Measurements from ENCODE around the gene SNRNP35. TPM values are rescaled to one million over a fixed set of nuclear protein-coding genes. Genes with fewer than 3 reads are reported as not detected.
"Not testable (repeated sequence)": the region's sequence is repeated elsewhere in the genome, so short reads cannot be mapped to it uniquely, and the experiment has no call there.

The SNRNP35 gene
- total RNA-seq, 1 donor from 2014 or later, result 10.3 TPM

DNA sequence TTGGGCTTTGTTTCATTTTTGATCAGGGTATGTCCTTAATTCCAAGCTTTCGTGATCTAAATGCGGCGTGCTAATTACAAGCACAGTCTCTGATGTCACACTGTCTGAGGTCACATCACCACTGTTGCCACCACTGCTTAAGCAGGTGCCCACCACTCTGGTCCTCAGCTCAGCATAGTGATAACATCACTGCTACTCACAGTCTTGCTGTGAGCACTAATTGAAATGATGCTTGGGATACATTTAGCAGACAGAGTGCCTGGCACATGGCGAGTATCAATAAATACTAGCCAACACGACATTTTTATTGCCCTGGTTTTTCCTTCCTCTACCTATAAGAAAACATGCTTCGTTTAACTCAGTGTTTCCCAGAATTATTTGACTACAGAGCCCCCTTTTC lies 29.3 kb upstream of the SNRNP35 start:
- Histone ChIP-seq H3K4me3 (ENCODE audit: low read depth, low read length) (no peak overlapping the region), H3K27me3 (ENCODE audit: control insufficient read depth, insufficient read depth, low read length) (no peaks in the 10 kb centered on the region), H3K36me3 (ENCODE audit: control insufficient read depth, insufficient read depth, low read length) (peaks cover 4% of the 10 kb centered on the region)
- TF ChIP-seq, protein P1, sequence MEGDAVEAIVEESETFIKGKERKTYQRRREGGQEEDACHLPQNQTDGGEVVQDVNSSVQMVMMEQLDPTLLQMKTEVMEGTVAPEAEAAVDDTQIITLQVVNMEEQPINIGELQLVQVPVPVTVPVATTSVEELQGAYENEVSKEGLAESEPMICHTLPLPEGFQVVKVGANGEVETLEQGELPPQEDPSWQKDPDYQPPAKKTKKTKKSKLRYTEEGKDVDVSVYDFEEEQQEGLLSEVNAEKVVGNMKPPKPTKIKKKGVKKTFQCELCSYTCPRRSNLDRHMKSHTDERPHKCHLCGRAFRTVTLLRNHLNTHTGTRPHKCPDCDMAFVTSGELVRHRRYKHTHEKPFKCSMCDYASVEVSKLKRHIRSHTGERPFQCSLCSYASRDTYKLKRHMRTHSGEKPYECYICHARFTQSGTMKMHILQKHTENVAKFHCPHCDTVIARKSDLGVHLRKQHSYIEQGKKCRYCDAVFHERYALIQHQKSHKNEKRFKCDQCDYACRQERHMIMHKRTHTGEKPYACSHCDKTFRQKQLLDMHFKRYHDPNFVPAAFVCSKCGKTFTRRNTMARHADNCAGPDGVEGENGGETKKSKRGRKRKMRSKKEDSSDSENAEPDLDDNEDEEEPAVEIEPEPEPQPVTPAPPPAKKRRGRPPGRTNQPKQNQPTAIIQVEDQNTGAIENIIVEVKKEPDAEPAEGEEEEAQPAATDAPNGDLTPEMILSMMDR (IDR thresholded peaks at IDR 0.05; ENCODE audit: insufficient read depth, low read length, severe bottlenecking), result no peak
- FAIRE-seq (no peak), DNase-seq (ENCODE audit: low read depth) (no peak)

DNA sequence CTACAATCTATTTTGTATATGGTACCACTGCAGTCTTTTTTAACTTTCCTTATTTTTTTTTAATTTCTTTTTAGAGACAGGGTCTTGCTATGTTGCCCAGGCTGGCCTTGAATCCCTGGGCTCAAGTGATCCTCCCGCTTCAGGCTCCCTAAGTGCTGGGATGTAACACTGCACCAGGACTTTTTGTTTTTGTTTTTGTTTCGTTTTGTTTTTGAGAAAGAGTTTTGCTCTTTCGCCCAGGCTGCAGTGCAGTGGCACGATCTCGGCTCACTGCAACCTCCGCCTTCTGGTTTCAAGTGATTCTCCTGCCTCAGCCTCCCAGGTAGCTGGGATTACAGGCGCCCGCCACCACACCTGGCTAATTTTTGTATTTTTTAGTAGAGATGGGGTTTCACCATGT lies 28.8 kb upstream of the SNRNP35 start:
- not testable (repeated sequence) for H3K36me3 ChIP-seq (ENCODE audit: control insufficient read depth, insufficient read depth, low read length); DNase-seq (ENCODE audit: low read depth); FAIRE-seq; H3K27me3 ChIP-seq (ENCODE audit: control insufficient read depth, insufficient read depth, low read length); H3K4me3 ChIP-seq (ENCODE audit: low read depth, low read length)

DNA sequence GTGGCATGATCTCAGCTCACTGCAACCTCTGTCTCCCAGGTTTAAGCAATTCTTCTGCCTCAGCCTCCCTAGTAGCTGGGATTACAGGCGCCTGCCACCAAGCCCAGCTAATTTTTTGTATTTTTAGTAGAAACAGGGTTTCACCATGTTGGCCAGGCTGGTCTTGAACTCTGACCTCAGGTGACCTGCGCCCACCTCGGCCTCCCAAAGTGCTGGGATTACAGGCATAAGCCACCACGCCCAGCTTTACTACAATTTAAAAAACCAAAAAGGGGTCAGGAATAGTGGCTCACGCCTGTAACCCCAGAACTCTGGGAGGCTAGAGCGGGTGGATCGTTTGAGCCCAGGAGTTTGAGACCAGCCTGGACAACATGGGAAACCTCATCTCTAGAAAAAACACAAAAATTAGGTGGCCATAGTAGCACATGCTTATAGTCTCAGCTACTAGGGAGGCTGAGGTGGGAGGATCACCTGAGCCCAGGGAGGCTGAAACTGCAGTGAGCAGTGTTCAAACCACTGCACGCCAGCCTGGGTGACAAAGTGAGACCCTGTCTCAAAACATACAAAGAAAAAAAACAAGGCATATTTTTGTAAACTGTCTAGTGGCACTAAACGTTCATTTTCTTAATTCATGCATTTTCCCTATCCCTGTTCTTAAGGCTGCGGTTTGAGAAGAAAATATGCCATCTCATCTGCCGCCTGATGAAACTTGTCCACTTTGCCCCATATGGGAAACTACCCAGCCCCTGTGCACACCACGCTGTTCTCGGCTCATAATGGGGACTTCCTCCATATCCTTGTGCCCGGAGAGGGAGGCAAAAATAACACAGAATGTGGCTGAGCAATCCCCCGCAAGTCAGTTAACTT lies 25.8 kb upstream of the SNRNP35 start:
- DNase-seq (ENCODE audit: low read depth), result peak; percentile 71
- peak overlapping the region; percentile 17 for H3K4me3 ChIP-seq (ENCODE audit: low read depth, low read length)
- FAIRE-seq; H3K36me3 ChIP-seq (ENCODE audit: control insufficient read depth, insufficient read depth, low read length); H3K27me3 ChIP-seq (ENCODE audit: control insufficient read depth, insufficient read depth, low read length): not testable (repeated sequence)

DNA sequence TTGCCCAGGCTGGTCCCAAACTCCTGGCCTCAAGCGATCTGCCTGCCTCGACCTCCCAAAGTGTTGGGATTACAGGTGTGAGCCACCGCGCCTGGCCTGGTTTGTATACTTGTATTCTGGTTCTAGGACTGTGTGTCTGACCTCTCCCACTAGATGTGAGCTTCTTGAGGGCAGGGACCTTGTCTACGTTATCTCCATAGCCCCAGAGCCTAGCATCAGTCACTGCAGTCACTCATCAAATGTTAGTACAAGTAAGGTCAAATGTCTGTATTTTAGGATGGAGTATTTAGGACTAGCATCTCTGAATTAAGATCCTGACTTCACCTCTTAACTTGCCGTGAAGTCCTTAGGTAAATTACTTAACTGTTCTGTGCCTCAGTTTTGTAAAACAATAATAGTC lies 24.3 kb upstream of the SNRNP35 start:
- H3K27me3 ChIP-seq (ENCODE audit: control insufficient read depth, insufficient read depth, low read length), result no peaks in the 10 kb centered on the region
- no peak overlapping the region for H3K4me3 ChIP-seq (ENCODE audit: low read depth, low read length)
- FAIRE-seq (no peak), DNase-seq (ENCODE audit: low read depth) (no peak)
- peaks cover 2% of the 10 kb centered on the region for H3K36me3 ChIP-seq (ENCODE audit: control insufficient read depth, insufficient read depth, low read length)
- TF ChIP-seq, protein P1 (IDR thresholded peaks at IDR 0.05; ENCODE audit: insufficient read depth, low read length, severe bottlenecking), result no peak

DNA sequence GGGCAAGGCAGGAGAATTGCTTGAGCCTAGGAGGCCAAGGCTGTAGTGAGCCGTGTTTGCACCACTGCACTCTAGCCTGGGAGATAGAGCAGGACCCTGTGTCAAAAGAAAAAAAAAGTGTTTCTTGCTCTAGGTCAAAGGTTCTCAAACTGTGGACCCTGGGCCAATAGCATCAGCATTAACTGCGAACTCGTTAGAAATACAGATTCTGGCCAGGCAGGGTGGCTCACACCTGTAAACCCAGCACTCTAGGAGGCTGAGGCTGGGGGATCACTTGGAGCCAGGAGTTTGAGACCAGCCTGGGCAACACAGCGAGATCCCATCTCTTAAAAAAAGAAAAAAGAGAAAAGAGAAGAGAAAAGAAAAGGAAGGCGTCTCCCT lies 22.3 kb upstream of the SNRNP35 start:
- Histone ChIP-seq H3K36me3 (ENCODE audit: control insufficient read depth, insufficient read depth, low read length) (no peaks in the 10 kb centered on the region), H3K27me3 (ENCODE audit: control insufficient read depth, insufficient read depth, low read length) (no peaks in the 10 kb centered on the region), H3K4me3 (ENCODE audit: low read depth, low read length) (peak overlapping the region; percentile 66)
- DNase-seq (ENCODE audit: low read depth), result no peak
- TF ChIP-seq, protein P1 (IDR thresholded peaks at IDR 0.05; ENCODE audit: insufficient read depth, low read length, severe bottlenecking), result no peak
- no peak for FAIRE-seq

DNA sequence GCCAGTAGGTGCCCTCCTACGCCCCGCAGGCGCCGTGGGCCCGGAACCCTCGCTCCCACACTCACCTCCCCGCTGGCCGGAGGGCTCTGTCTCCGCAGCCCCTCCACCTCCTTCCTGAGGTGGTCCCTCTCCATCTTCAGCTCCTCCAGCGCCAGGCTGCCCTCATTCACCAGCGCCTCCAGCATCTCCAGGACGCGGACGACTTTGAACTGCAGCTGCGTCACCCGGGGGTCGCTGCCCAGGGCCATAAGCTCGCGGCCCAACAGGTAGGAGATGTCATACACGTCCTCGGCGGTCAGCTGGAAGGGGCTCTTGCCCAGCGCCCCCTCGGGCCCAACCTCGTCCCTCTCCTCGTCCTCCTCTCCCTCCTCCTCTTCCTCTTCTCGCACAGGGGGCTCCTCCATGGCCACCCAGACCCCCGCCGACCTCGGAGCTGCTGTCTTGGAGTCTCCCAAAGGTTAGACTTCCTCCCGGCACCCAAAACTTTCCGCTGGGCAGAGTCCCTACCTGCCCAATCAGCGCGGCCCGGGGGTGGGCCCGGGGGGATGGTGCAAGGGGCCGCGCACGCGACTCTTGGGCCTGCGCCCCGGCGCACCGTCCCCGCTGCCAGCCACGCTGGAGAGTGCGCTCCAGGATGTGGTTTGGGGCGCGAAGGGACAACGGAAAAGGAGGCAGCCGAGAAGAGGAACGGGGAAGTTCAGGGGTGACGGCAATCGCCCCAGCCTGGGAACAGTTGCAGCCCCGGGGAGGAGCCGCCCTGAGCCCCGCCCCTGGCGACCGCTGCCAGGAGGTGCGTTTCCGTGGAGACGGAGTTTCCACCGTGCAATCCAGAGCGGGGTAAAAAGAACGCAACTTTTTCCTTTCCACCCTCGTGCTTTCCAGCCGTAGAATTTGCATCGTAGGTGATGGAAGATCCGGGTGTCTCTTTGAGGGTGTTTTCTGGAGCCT lies 21.6 kb upstream of the SNRNP35 start, which contains the start of gene RILPL2:
Gene RILPL2, minus strand, starts transcription at position 668 of the 948 bp plus-strand sequence. Its CDS starts 264 bp downstream, at position 404.
- H3K36me3 ChIP-seq (ENCODE audit: control insufficient read depth, insufficient read depth, low read length), result no peaks in the 10 kb centered on the region
- TF ChIP-seq, protein P1 (IDR thresholded peaks at IDR 0.05; ENCODE audit: insufficient read depth, low read length, severe bottlenecking), result no peak
- no peaks in the 10 kb centered on the region for H3K27me3 ChIP-seq (ENCODE audit: control insufficient read depth, insufficient read depth, low read length)
- FAIRE-seq, result no peak
- peak; percentile 72 for DNase-seq (ENCODE audit: low read depth)
- H3K4me3 ChIP-seq (ENCODE audit: low read depth, low read length), result peak within 1 kb of the TSS; percentile 66
